Heart left ventricle (tissue), 13 donors: ENCODE measurements around the gene ZBTB7C.

Experiments
- CTCF ChIP-seq, 12 donors: fragments of 200-600 bp; sonication (generic) in 4 of 12; IDR thresholded peaks; one replicate each; pipeline versions ENCODE4 v1.5.0 to v1.8.0; 2018 to 2022; ENCODE audit warnings: antibody characterized with exemption in 12 of 12, mild to moderate bottlenecking in 5 of 12
- POLR2A ChIP-seq, 2 donors: fragments of 450-650 bp; IDR thresholded peaks; one replicate each; pipeline ENCODE4 v1.6.1; 2017; ENCODE audit warnings: antibody characterized with exemption in 2 of 2, mild to moderate bottlenecking in 2 of 2, moderate library complexity in 2 of 2
- donor health status: ischemic (EF 13 %, LVEDD 7.1; RV severe dilation, severe dysfunction).
- donor health status: DM: no; HTN: yes; CAD: no.
- donor health status: DM: no; HTN: no; CAD: no.
- donor health status: ischemic (EF 25% LVEDD 6.9; RV normal size, moderate dysfunction).
- donor health status: ischemic (EF 25% LVEDD 5.7; RV mildly dilated, moderate dysfunction).
- donor health status: ischemic (EF 35%, LVEDD 5.7; RV mildly dilated, moderate dysfunction).
- donor health status: nonischemic (EF 11% LVEDD 7.7; RV severe dilation, severe dysfunction).
- donor health status: DM: yes; HTN: yes; CAD: no.
- donor health status: PGD.
- donor health status: ischemic (EF 29% LVEDD 5.4; RV normal size, mild dysfunction).
- donor health status: nonischemic (EF 23%, LVEDD 6.1; RV moderate dilation, normal function).

DNA sequence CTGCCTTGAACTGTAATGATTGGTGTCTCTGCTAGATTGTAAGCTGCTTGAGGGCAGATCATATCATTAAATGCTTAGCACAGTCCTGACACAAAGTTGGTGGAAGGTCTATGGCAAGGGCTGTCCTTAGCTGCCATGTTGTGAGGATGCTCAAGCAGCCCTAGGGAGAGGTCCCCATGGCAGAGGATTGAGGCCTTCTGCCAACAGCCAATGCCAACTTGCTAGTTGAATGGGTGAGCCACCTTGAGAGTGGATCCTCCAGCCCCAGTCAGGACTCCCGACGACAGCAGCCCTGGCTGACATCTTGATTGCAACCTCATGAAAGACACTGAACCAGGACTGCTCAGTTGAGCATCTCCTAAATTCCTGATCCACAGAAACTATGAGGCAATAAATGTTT is 363.4 kb downstream of the ZBTB7C start:
- no peak for TF ChIP-seq POLR2A (IDR thresholded peaks at IDR 0.05)
- TF ChIP-seq CTCF (IDR thresholded peaks at IDR 0.05) = no peak
